NK-92 (cell line): ENCODE data around the gene OR7A10.

Source experiments
- DNase-seq: peaks from one replicate; lab custom pipeline; 2025; ENCODE audit not compliant: unreplicated experiment; lab: John Stamatoyannopoulos, UW

Gene OR7A10

DNA sequence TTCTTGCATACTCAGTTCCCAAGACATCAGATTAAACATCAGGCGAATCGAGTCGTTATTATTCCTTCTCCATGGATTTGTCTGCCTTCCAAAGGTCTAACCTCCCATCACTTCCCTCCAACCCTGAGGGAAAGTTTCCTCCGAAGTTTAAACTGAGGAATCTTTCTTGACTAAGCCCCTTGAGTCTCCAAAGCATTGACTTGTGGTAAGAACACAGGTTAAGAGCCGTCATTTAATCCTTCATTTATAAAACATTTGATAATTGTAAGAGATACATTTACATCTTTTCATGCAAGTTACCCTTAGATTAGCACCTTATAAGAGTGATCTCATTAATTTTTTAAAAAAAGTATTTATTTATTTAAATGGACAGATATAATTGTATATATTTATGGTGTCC, at the start of gene OR7A10:
Gene OR7A10, minus strand, starts transcription at position 101 of the 400 bp plus-strand sequence. CDS start 7,045 bp downstream, outside the sequence.
- no peak for DNase-seq

DNA sequence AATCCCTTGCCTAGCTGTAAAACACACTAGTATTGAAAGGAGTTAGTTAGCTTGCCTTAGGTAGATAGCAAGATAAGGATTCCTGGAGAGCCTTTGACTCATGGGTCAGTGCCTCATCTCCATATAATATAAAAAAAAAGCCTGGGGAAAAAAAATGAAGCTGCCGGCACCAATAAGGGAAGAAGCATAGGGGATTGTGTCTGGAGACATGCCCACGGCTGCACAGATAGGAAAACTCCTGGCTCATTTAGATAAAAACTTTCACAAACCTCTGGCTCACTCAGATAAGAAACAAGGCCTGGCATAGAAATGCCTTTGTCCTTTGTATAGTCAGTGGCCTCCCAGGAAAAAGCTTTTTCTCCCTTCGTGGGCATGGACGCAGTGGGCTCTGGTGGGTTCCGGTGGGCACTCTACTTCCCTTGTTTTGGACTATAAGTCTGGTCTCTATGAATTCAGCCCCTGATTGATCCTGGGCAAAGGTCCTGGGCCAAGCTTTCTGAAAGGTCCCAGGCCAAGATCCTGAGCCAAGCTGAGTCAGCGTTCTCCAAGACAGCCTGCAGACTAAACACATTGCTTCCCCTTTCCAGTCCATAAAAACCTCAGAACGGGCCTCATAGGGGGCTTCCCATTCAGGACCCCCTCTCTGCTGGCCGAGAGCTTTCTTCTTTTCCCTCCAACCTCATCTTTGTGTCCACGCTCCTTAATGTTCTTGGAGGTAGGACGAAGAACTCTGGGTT, 42.1 kb upstream of the OR7A10 start:
- no peak for DNase-seq

DNA sequence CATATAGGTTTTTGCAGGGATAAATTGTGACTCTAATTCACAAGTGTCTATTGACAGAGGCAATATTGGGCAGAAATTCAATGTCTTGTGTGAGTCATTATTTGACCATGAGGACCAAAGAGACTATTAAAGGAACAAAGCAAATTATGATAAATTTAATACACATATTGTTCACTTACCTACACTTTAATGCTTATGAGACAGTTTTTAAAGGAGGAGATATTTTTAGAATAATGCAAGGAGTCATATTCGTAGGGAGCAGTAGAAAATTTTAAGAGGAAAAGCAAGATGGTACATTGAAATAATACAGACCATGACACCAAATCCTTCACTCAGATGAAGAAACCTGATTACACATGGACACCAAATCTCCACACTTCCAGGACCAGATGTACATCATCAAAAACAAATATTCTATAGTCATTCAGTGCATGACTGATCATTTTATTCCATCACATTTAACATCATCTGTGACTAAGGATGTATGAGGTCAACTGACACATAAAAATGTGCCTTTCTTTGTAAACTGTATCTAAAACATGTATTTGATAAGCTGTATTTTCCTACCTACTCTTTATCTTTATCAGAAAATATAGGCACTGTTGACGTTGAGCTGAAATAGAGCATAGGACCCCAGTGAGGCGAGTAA, 41.4 kb upstream of the OR7A10 start:
- DNase-seq, result no peak

DNA sequence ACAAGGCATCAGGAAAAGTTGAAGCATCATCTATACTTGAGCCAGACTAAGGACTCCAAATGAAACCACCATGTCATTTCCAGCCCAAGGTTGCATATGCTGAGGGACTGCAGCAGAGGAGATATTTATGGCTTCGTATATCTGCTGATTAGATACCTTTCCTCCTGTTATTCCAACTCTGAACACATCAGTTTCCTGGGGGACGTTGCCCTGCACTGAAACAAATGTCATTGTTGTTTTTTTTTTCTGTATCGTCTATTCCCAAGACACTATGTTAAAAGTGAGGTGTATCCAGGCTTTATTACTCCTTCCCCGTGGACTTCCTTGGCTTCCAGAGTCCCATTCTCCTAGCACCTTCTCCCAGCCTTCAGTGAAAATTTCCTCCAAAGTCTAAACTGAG, 37.3 kb upstream of the OR7A10 start, which contains the start of gene OR7A17:
Gene OR7A17, minus strand, starts transcription at position 101 of the 400 bp plus-strand sequence. CDS start 4,777 bp downstream, outside the sequence.
- no peak for DNase-seq

DNA sequence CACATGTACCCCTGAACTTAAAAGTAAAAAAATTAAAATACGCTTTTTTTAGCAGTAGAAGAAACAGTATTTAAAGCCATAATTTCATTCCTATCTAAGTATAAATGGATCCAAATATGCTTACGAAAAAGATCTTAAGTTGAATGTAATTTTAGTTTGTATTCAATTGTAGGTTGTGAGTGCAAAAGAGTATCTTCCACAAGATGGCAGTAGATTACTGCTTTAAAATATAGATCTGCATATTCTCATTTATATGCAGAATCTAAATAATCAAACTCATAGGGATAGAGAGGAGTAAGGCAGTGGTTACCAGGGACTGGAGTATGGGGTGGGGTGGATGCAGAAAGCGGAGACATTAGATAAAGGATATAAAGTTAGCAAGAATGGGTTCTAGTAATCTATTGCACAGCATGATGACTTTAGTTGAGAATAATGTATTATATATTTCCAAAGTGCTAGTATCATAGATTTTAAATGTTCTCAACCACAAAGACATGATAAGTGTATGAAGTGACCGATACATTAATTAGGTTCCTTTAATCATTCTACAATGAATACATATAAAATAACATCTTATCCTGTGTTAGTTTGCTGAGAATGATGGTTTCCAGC, 23.0 kb upstream of the OR7A10 start:
- DNase-seq, result no peak

DNA sequence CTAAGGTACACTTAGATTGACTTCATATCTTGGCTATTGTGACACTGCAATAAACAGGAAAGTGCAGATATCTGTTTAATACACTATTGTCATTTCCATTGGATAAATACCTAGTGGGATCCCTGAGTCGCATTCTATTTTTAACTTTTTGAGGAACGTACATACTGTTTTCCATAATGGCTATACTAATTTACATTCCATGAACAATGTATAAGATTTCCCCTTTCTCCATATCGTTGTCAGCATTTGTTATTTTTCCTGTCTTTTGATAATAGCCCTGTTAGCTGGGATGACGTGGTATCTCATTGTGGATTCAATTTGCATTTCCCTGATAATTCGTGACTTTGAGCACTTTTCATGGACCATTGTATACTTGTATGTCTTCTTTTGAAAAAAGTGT, 19.8 kb upstream of the OR7A10 start:
- DNase-seq, result no peak

DNA sequence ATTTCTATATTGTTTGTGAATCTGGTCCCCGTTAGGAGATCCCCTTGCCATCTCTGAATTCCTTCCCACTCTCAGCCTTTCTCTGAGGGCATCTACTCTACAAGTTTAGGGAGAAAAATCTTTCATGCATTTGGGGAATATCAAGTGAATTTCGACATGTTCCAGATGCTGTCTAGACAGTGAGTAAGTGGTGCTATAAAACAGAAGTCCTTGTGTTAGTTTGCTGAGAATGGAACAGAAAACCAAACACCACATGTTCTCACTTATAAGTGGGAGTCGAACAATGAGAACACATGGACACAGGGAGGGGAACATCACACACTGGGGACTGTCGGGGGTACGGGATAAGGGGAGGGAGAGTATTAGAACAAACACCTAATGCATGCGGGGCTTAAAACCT, 5.1 kb downstream of the OR7A10 start:
- no peak for DNase-seq

DNA sequence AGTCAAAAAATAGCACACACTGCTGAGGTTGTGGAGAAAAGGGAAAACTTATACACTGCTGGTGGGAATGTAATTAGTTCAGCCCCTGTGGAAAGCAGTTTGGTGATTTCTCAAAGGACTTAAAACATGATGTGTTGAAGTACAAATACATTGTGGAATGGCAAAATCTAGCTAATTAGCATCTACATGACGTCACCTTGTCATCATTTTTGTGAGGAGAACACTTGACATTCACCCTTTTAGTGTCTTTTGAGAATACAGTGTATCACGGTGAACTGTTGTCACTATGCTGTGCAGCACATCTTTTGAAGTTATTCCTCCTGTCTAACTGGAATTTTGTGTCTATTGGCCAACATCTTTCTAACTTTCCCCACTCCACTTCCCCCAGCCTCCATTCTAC, 5.6 kb downstream of the OR7A10 start:
- no peak for DNase-seq

DNA sequence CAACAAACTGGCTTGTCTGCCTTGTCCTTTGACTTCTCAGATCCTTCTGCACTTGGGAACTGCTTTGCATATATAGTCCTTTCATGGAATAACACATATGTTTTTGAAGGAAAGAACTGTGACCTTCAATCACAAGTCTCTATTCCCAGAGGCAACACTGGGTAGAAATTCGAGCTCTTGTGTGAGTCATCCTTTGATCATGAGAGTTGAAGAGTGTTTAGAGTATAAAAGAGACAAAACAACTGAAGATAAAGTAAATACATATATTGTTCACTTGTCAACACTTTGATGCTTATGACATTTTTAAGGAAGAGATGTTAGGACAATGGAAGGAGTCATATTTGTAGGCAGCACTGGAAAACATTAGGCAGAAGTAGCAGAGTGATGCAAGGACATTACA, 8.5 kb downstream of the OR7A10 start:
- DNase-seq, result no peak

DNA sequence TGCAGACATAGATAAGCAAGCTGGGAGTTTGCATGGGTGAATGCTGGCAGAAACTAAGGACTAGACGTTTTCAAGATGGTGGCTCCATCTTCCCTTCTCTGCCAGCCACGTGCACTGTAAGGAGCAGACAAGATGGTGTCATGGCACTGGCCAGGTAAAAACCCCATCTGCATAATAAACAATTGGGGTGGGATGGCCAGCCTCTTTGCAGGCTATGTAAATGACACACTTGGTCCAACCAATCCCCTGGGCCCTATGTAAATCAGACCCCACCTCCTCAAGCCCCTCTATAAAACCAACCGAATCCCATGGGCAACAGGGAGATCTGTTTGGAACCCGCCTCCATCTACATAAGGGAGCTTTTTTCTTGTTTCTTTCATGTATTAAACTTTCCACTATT, 11.3 kb downstream of the OR7A10 start:
- no peak for DNase-seq

DNA sequence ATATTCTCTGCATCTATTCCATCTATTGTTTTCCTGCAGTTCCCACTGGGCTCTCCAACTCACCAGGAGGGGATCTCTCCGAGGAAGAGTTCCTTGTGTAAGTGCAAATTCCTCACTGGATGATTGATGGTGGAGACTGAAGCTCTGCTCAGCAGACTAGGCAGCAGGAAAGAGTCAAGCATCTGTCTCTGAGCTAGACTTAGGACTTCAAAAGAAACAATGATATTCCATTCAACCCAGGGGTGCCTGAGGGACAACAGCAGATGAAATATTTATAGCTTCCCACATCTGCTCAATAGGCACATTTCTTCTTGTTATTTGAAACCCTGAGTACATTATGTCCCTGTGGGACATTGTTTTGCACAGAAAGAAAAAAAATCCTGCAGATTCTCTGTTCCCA, 13.7 kb downstream of the OR7A10 start, which contains the start of the genes OR7A5 and OR7C1:
Gene OR7A5, minus strand, starts transcription at position 175 of the 400 bp plus-strand sequence. CDS start 6,944 bp downstream, outside the sequence.
Gene OR7C1, minus strand, starts transcription at position 175 of the 400 bp plus-strand sequence. CDS start 35,049 bp downstream, outside the sequence.
- no peak for DNase-seq

DNA sequence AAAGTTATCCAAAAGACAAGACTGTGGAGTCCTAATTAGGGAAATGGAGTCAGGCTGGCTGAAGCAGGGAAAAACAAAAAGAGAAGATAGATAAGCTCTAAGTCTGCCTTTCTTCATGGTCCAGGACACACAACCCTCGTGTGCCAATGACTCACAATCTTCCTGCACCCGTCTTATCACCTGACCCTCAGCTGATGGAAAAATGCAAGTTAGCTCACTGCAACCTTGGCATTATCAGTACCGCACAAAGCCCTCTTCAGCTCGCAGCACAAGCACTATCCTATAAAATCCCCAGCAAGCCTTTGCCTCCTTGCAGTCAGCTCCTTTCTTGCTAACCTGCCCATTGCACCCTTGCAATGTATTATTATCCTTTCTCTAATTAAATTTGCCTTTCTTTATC, 18.0 kb downstream of the OR7A10 start:
- no peak for DNase-seq

DNA sequence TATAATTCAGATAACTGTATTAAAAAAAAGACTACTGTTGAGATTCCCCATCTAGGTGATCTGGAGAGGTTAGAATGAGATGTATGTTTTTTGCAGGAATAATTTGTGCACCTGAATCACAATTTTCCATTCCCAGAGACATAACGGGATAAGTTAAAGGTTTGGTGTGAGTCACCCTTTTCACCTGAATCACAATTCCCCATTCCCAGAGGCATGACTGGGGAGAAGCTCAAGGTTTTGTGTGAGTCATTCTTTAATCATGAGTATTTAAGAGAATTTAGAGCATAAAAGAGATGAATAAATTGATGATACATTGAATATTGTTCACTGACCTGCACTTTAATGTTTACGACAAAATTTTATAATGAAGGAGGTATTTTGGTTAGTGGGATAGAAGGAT, 22.7 kb downstream of the OR7A10 start:
- no peak for DNase-seq

DNA sequence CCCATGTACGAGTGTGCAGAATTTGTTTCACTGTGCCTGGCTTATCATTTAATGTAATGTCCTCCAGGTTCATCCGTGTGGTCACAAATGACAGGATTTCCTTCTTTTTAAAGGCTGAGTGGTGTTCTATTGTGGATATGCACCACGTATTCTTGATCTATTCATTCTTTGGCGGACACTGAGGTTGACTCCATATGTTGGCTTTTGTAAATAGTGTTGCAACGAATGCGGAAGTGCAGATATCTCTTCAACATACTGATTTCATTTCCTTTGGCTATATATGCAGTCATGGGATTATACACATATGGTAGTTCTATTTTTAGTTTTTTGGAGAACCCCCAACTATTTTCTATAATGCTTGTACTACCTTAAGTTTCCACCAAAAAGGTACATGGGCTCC, 26.8 kb downstream of the OR7A10 start:
- DNase-seq, result no peak

DNA sequence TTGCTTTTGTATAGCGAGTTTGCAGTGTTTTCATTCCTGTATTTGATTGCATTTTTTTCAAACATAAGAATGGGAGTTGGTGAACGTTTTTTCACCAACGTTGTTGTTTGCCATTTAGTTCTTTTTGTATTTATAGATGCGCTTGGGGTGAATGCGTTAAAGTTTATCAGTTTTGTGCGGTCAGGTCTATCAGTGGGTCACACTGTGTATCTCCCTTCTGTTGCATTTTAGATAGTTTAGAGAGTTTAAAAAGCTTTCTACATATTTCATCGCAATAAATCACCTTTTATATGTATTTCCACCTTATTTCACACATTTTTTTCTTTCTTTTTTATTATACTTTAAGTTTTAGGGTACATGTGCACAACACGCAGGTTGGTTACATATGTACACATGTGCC, 30.1 kb downstream of the OR7A10 start:
- DNase-seq, result no peak

DNA sequence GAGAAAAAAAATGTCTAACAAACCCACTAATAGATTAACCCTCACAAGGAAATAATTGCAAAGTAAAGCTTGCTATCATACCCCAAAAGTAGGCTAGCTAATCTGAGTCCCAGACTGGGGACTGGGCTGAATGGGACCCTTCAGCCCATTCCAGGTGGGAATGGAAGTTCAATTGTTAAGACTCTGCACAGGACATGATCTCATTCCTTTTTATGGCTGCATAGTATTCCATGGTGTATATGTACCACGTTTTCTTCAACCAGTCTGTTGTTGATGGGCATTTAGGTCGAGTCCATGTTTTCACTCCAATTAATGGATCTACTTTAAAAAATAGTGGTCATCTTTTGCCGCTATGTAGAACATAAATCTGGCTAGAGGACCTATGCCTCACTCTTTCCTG, 31.7 kb downstream of the OR7A10 start:
- no peak for DNase-seq

DNA sequence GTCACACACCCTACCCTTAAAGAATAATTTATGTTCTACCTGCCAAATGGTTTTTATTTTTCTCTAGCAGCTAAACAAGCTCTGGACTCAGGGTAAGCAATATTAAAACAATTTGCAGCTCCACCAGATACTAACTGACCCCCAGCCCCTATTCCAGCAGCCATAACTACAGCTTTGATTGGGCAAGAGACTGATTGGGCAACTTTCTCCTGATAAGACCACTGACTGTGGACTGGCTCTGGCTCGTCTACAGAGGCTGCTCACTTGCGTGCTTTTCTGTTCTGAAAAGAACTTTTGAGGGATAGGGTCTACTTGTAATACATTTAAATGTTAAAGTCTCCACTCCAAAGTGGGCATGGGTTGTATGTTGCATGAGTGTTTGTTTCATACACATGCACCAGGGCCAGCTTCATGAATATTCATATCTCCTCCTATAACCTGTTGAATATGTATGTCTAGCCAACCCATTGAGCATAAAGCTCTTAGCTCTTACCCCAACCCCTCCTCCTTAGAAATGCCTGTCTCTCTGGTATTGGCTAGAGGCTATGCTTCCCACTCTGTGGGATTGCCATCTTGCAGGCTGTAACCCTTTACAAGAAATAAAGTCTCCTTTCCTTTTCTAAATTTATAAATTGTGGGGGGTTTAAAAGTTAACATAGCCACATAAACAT, 33.6 kb downstream of the OR7A10 start:
- DNase-seq, result no peak

DNA sequence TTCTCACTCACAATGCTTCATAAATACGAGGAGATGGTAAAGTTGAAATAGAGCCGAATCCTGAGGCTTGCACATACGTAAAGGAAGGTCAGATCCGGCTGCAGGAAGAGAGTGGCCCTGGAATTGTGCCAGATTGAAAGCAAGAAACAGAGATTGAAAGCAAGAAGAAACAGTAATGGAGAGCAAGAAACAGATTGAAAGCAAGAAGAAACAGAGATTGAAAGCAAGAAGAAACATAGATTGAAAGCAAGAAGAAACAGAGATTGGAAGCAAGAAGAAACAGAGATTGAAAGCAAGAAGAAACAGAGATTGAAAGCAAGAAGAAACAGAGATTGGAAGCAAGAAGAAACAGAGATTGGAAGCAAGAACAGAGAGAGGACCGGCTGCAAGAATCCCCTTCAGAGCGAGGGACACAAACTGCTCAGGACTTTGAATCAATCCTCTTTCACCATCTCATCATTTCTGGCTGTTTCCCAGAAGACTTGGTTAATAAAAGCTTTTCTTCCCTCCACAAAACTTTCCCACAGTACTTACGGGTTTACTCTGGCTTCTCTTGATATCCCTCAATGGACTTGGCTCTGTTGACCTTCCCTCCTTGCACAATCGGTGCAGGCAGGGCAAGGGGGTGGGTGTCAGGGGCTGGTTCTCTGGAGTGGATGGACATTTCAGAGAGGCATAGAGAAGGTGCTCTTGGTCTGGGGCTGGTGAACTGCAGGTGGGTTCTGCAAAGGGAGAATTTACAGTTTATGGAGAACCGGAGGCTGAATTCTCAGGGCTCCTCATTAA, 39.3 kb downstream of the OR7A10 start:
- DNase-seq, result no peak

DNA sequence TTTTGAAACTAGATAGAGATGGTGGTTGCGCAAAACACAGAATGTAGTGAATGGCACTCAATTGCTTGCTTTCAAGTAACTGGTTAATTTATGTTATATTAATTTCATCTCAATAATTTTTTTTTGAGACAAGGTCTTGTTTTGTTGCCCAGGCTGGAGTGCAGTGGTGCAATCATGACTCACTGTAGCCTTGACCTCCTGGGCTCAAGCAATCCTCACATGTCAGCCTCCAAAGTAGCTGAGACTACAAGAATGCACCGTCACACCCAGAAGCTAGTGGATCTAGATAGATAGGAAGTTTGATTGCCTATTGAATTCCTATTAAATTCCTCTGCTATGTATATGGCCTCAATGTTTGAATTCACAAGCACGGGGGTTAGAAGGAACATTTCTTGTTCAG, 44.0 kb downstream of the OR7A10 start:
- DNase-seq, result no peak

DNA sequence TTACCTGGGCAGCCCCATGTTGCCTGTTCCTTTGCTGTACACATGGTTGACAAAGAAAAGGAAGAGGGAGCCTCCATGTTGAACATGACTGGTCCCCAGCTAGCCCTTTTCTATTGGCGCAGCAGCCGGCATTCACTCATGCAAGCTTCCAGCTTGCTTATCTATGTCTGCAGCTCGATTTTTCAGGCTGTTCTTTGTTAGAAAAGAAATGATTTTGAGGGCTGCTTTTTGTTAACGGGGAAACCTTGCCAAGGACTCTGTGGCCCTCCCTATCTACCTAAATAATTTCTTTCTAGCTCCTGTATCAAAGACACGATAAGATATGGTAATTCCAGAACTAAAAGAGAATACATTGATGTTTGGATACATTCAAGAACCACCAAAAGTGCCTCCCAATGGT, 50.0 kb downstream of the OR7A10 start:
- no peak for DNase-seq

DNA sequence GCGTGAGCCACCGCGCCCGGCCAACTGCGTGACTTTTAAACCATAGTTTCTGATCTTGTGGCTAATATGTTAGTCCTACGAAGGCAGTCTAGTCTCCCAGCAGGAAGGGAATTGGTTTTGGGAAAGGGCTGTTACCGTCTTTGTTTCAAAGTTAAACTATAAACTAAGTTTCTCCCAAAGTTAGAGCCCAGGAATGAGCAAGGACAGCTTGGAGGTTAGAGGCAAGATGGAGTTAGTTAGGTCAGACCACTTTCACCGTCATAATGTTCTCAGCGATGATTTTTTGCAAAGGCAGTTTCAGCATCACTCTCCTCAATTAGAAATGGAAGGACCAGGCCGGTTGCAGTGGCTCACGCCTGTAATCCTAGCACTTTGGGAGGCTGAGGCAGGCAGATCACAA, 52.7 kb downstream of the OR7A10 start:
- DNase-seq, result no peak
